GM12874 (cell line): ENCODE data around the gene FGFBP3.

ENCODE experiments used
- TF ChIP-seq, protein P1 (sequence below): IDR thresholded peaks from 2 replicates; pipeline ENCODE4 v1.5.1; 2011; ENCODE audit warnings: low read depth, mild to moderate bottlenecking, control low read depth, low read length, moderate library complexity; ENCODE audit not compliant: insufficient read depth

FGFBP3 gene

DNA sequence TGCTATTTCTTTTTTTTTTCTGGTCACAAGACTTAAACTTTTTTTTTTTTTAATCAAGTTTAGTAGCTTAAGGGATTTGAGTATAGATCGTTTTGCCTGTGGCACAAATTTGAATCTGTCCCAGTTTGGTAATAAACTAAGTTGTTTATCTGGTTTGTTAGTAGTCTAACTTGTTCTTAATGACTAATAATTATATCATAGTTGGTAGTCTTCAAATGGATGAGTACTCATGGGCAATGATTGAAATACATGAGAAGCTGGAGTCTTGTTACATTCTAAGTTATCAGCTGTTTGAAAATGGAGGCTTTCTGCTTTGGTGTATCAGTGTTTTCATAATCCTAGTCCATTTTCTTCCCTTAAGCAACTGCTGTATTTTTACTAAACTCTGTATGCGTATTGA, 26.6 kb upstream of the FGFBP3 start:
- TF ChIP-seq, protein P1, sequence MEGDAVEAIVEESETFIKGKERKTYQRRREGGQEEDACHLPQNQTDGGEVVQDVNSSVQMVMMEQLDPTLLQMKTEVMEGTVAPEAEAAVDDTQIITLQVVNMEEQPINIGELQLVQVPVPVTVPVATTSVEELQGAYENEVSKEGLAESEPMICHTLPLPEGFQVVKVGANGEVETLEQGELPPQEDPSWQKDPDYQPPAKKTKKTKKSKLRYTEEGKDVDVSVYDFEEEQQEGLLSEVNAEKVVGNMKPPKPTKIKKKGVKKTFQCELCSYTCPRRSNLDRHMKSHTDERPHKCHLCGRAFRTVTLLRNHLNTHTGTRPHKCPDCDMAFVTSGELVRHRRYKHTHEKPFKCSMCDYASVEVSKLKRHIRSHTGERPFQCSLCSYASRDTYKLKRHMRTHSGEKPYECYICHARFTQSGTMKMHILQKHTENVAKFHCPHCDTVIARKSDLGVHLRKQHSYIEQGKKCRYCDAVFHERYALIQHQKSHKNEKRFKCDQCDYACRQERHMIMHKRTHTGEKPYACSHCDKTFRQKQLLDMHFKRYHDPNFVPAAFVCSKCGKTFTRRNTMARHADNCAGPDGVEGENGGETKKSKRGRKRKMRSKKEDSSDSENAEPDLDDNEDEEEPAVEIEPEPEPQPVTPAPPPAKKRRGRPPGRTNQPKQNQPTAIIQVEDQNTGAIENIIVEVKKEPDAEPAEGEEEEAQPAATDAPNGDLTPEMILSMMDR = no peak

DNA sequence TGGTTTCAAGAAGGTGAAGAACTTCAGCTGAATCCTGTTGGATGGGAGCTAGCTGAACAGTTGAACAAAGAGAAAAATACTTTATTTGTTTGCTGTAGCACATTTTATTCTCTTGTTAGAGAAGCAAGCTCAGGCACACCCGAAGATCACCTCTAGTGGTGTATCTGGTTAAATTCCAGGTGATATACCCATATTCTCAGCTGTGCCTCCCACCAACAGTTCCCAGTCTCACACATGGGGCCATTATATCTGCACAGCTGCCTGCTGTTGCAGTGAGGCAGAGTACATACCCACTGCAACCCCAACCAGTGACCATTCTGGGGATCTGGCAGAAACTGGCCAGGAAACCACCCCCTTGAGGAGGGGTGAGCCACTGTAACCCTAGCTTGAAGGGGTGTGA, 23.5 kb upstream of the FGFBP3 start:
- TF ChIP-seq, protein P1 = no peak

DNA sequence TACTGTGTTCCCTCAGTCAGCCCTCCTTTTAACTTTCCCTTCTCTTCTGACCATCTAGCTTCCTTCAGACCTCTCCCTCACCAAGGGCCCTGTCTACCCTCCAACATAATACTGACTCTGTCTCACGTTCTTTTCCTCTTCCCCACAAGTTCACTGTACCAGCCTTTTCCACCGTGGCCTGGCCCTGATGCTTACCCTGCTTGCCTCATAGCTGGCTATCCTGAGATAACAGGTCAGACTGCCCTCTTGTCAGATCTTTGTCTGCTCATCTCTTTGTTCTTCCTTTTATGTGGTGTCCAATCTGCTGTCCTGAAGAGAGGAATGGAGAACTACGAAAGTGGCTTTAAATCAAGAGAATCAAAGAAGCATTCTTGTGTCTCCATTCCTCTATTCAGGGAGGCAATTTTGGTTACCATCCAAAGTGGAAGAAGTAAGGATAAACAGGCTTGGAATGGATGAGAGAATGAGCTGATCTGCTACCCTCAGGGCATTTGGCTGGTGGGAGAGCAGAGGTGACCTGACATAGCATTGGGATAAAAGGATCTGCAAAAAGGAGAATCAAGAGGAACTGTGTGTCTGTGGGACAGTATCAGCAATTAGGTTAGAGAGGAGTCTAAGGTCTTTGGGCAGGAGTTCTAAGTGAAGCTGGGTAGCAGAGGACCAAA, 22.4 kb upstream of the FGFBP3 start:
- TF ChIP-seq, protein P1 = no peak

DNA sequence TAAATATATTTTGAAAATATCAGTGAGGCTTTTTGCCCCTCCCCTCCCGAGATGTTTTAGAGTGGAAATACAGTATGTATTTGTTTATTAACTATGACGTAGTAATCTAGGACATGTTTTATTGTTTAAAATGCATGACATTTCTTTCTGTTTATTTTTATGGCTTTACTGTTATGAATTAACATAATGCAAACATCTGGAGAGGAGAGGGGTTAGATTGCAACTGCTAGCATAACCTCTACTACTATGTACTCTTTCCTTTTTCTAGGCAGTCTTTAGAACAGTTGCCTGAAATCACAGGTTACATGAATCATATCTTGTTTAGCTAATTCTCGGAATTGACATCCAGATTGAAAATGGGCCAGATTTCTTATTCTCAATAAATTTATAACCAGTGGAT, 21.7 kb upstream of the FGFBP3 start:
- TF ChIP-seq, protein P1 = no peak

DNA sequence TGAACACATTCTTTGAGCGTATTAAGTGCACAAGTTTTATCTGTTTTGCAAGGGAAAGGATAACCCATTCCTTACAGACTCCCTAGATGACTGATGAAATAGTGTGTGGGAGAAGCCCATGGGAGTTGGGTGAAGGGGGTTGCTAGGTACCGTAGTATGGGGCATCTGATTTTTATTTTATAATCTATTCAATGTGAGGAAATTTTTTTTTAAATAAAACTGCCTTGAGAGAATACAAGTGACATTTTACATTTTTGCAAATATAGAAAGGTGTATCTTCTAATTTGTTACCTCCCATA, 15.7 kb upstream of the FGFBP3 start:
- TF ChIP-seq, protein P1 = no peak

DNA sequence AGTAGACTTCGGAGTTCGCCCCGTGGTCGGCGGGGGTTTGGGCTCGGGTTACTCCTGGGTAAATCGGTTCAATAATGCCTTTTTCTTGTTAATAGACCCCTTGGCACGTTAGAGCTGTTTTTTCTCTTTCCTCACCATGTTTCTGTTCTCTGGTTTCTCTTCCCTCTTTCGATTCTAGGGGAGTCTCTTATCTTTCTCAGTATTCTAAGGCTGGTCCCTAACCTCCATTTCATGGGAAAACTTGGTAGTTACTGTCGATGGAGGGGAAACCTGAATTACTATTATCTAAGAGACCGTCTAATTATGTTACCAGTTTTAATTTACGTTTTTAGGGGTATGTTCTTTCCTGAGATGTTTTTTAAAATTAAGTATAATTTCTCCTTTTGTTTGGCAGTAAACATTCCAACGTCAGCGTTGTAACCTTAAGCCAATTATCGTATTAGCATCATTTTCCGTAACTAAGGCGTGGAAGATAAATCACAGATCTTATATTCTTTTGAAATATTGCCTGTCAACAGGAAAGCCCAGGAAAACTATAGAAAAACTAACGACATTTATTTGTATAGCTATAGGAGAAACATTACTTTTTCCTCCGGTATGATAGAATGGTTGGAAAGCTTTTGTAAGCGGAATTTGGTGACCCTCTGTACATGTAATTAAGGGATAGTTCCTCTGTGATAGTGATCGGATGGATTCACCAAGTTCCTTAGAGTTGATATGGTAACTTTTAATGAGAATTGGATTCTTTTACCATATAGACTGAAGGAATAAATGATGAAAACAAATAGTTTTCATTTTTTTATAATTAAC, 15.1 kb upstream of the FGFBP3 start:
- TF ChIP-seq, protein P1 = no peak

DNA sequence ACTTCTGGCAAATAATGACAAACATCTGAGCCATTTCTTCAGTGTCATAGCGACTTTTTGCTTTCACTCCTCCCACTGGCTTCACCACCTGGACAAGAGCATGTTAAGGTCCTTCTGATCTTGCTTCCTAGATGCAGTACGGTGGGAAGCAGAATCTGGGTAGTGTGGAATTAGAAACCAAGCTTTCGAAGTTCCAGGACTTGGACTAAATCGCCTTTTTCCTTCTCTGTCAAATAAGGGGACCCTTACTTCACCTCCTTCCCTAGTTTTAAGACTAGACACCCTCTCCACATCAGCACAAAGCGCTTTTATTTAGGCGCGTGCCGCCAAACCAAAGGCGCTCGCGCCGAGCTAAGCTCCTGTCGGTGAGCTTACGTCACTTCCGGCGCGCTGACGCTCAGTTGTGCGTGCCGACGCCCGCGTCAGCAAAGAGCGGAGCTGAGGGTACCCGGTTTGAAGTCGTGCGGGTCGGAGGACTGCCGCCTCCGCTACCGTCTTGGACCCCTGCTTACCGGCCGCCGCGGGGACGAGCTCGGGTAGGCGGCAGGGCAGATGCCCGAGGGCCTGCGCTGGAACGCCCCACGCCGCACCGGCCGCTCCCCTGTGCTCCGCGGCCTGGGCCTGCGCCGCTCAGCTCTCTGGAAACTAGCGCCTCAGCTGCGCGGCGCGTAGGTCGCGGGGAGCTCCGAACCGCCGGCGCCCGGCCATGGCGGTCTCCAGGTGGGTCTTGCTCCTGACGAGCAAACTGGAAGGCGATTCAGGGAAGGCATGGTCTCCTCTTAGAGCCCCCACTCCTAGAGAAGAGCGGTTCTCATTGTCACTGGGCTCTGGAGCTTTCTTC, 14.3 kb upstream of the FGFBP3 start, which contains the start of gene BTAF1:
BTAF1 (plus strand) TSS at position 400 of the 841 bp plus-strand sequence; CDS start at position 707, 307 bp downstream.
- TF ChIP-seq, protein P1 = no peak
